Measurements from ENCODE around the gene STARD6. TPM values are rescaled to one million over a fixed set of nuclear protein-coding genes. Genes with fewer than 3 reads are reported as not detected.
"Not testable (repeated sequence)": the region's sequence is repeated elsewhere in the genome, so short reads cannot be mapped to it uniquely, and the experiment has no call there.

STARD6 gene
- total and polyA plus RNA-seq, 8 donors = not detected

DNA sequence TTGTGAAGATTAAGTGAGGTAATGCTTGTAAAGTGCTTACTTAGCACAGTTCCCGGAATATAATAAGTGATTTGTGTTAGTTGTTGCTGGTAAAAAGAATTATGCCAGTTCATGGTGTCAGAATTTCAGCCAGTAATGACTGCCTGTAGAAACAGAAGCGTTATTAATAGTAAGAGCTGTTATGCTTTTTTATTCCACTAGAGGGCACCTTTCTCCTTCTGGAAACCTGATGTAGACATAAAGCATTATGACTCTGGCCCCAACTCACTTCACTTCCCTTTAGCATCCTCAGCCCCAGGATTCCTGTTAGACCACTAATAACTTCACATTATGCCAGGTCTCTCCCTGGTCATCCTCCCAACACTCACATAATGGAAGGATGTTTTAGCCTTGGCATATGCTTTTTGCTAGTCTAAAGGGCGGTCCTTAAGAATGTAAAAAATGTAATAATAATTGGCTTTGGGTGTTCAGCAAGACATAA, 34.9 kb upstream of the STARD6 start:
- H3K4me3 ChIP-seq = no peak overlapping the region
- DNase-seq (no peak), ATAC-seq (peak; percentile 74 to 85 (median 82)), FAIRE-seq (no peak)
- H3K9me3 ChIP-seq = no peaks in the 10 kb centered on the region
- no peaks in the 10 kb centered on the region for H3K4me1 ChIP-seq
- no peak overlapping the region for H3K27ac ChIP-seq
- intact Hi-C loops (cut with DNase I) = no loop called here
- no peaks in the 10 kb centered on the region for H3K27me3 ChIP-seq
- no peaks in the 10 kb centered on the region for H3K36me3 ChIP-seq
- WGBS, 2 donors = 32 to 33% methylated on average over 3 of the region's 3 CpGs
- TF ChIP-seq, protein P1, sequence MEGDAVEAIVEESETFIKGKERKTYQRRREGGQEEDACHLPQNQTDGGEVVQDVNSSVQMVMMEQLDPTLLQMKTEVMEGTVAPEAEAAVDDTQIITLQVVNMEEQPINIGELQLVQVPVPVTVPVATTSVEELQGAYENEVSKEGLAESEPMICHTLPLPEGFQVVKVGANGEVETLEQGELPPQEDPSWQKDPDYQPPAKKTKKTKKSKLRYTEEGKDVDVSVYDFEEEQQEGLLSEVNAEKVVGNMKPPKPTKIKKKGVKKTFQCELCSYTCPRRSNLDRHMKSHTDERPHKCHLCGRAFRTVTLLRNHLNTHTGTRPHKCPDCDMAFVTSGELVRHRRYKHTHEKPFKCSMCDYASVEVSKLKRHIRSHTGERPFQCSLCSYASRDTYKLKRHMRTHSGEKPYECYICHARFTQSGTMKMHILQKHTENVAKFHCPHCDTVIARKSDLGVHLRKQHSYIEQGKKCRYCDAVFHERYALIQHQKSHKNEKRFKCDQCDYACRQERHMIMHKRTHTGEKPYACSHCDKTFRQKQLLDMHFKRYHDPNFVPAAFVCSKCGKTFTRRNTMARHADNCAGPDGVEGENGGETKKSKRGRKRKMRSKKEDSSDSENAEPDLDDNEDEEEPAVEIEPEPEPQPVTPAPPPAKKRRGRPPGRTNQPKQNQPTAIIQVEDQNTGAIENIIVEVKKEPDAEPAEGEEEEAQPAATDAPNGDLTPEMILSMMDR (IDR thresholded peaks at IDR 0.05) = peak; percentile 38 to 69 (median 55)

DNA sequence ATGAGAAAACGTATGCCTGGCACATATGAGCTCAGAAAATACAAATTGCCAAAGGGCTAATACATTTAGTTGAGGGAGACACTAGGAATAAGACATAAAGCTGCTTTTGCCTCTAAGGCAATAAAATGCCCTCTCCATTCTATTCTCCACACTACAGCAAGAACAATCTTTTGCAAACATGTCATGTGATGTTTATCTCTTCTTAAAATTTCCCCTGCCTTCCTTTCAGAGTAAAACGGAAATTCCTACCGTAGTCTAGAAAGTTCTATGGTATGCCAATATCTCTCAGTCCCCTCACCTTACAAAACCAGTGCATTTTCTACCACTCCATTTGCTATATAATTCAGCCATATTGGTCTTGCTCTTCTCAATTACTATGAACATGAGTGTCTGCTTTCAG, 33.2 kb upstream of the STARD6 start:
- Histone ChIP-seq H3K27ac (no peak overlapping the region), H3K27me3 (no peaks in the 10 kb centered on the region), H3K9me3 (no peaks in the 10 kb centered on the region), H3K4me1 (no peaks in the 10 kb centered on the region), H3K4me3 (no peak overlapping the region), H3K36me3 (no peaks in the 10 kb centered on the region)
- TF ChIP-seq, protein P1 (IDR thresholded peaks at IDR 0.05) = no peak
- intact Hi-C loops (cut with DNase I) = no loop called here
- no peak for FAIRE-seq
- ATAC-seq = no peak
- WGBS, 2 donors = 63 to 68% methylated on average over 3 of the region's 3 CpGs
- DNase-seq = no peak

GRCh38 chr18:54389143-54389505, 31.5 kb upstream of the STARD6 start:
- no peak for DNase-seq
- intact Hi-C loops (cut with DNase I) = no loop called here
- ATAC-seq = no peak
- Histone ChIP-seq H3K36me3 (no peaks in the 10 kb centered on the region), H3K27me3 (no peaks in the 10 kb centered on the region), H3K9me3 (no peaks in the 10 kb centered on the region), H3K27ac (no peak overlapping the region), H3K4me1 (no peaks in the 10 kb centered on the region), H3K4me3 (no peak overlapping the region)
- no peak for FAIRE-seq
- TF ChIP-seq, protein P1 (IDR thresholded peaks at IDR 0.05) = no peak
- 21 to 44% methylated on average over 2 of the region's 2 CpGs for WGBS, 2 donors

DNA sequence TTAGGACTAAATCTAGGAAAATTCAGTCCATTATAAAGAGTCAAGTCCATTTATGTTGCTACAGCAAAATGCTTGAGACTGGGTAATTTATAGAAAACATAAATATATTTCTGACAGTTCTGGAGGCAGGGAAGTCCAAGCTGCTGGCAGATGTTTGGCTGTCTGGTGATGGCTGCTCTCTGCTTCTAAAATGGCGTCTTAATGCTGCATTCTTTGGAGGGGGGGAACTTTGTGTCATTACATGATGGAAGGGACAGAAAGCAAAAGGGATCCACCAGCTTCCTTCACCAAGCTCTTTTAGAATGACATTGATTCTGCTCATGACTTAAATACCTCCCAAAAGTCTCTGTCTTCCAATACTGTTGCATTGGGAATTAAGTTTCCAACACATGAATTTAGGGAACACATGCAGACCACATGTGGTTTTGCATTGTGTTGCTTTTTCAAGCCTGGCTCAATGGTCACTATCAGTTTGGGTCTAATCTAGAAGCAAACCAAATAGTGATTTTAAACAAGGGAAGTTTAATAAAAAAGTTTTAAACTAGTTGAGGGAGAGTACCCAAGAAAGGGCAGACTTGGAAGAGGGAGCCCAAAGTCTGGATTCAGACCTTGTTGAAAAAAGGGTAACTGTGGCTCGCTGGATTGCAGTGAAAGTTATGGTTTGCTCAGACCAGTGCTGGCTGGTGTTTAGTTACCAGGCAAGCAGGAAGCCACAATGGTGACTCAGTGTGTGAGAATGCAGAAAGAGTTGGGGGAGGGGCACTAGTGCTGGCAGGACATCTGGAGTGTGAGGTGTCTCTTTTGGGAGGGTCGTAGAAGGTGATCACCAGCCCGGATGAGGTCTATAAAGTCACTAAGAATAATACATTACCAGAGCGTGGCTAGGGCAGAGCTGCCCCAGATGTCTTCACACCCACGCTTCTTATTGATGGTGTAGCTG, 30.8 kb upstream of the STARD6 start:
- Histone ChIP-seq H3K27ac (no peak overlapping the region), H3K9me3 (no peaks in the 10 kb centered on the region), H3K4me1 (no peaks in the 10 kb centered on the region), H3K4me3 (no peak overlapping the region), H3K36me3 (no peaks in the 10 kb centered on the region), H3K27me3 (no peaks in the 10 kb centered on the region)
- TF ChIP-seq, protein P1 (IDR thresholded peaks at IDR 0.05) = no peak
- peak in 1 of 6 donors; percentile 21 for DNase-seq
- 52 to 56% methylated on average over 6 of the region's 6 CpGs for WGBS, 2 donors
- intact Hi-C loops (cut with DNase I) = no loop called here
- ATAC-seq = peak in 2 of 4 donors; percentile 75 to 80
- FAIRE-seq = no peak

DNA sequence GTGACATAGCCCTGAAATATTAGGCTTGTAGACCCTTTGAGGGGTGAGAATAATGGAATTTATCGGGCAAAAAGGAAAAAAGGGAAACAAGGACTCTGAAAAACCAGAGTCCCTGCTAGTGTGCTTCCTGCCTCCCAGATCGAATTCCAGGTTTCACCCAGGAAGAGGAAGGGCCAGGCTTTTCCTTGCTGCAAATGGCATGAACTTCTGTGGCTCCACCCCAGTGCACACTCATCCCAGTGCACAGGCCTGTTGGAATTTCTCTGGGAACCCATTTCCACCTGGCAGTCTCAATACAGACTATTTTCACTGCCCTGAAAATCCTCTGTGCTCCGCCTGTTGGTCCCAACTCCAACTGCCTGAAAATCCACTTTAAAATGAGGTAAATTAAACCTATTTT, 30.0 kb upstream of the STARD6 start:
- DNase-seq (no peak), ATAC-seq (no peak), FAIRE-seq (no peak)
- intact Hi-C loops (cut with DNase I) = no loop called here
- TF ChIP-seq, protein P1 (IDR thresholded peaks at IDR 0.05) = no peak
- no peaks in the 10 kb centered on the region for H3K36me3 ChIP-seq
- 76 to 82% methylated on average over 3 of the region's 3 CpGs for WGBS, 2 donors
- H3K9me3 ChIP-seq = no peaks in the 10 kb centered on the region
- no peak overlapping the region for H3K4me3 ChIP-seq
- H3K4me1 ChIP-seq = no peaks in the 10 kb centered on the region
- H3K27ac ChIP-seq = no peak overlapping the region
- no peaks in the 10 kb centered on the region for H3K27me3 ChIP-seq

GRCh38 chr18:54386800-54387495, 29.3 kb upstream of the STARD6 start:
- DNase-seq; H3K4me1 ChIP-seq; H3K27ac ChIP-seq; H3K36me3 ChIP-seq; intact Hi-C loops (cut with DNase I); H3K9me3 ChIP-seq; H3K4me3 ChIP-seq; FAIRE-seq; ATAC-seq; H3K27me3 ChIP-seq: not testable (repeated sequence)
- 88 to 92% methylated on average over 23 of the region's 23 CpGs for WGBS, 2 donors

Data from pancreas (tissue), 10 donors.